GM21723 (cell line): Measurements from ENCODE around the gene NFIX.

ENCODE experiments used
- ATAC-seq: cut with Tn5 transposase; IDR thresholded peaks from one replicate; pipeline ENCODE4 v1.9.1; 2021; ENCODE audit warnings: mild to moderate bottlenecking, moderate library complexity; ENCODE audit not compliant: unreplicated experiment

The NFIX gene

DNA sequence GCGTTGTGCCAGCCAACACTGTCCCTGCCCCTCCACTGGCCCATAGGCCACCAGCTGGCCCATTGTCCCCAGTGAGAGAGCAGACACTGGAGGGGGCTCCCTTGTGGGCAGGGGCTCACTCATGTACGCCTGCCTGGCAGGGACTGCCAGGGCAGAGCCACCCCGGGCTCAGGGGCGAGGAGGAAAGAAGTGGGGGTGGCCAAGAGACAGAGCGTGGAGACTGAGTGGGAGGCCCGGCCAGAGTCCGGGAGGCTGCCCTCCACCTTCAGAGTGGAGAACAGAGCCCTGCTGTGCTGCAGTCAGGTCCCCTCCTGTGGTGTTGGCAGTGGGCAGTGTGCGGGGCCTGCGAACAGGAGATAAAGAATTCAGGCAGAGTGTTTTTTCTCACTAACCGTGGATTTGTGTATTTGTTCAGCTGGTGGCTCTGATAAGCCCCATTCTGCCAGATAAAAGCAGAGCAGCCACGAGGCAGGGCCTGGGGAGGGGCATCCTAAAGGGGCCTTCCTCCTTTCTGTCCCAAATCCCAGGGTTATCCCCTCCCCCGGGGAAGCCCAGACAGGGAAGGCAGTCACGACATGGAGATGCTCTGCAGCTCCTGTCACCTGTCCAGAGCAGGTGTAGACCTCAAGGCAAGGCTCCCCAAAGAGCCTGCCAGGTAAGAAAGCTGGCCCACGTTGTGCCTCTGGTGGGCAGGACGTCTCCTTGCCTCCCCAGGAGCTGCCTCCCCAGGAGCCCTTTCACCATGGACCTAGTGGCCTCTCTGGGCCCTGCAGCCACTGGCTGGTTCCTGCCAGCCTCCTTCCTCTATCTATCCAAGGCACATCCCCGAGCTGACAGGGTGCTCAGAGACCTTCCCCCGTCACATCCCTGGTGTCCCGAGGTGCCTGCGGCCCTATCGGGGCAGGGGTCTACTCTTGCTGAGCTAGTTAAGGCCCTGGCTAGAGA lies 74.4 kb downstream of the NFIX start:
- no peak for ATAC-seq

DNA sequence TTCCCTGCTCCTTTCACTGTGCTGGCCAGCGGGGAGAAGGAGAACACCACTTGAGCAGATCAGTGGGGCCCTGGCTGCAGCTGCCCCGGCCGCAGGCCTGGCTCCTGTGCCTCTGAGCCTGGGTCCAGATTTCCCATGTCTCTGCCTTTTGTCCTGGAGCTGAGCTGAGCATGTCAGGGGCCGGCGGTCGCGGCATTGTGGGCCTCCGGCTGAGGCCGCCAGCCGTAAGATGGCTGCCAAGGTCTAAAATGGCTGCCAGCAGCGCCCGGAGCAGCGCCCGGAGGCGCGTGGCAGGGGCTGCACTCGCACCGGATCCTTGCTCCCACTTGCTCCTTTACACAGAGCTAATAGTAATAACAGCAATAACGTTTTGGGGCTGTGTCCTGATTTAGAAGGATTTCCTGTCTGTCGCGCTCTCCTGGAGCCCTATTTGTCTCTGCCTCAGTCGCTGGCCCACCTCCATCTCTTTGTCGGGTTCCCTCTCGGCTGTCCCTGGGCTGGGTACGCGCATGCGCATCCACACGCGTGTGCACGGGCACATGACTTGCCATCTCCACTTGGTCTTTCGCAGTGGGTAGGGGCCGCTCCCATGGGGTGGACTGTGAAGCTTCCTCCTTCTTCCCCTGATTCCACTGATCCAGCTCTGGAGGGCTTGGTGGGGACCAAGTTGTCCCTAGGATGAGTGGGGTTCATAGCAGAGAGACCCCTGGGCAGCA lies 75.3 kb downstream of the NFIX start:
- no peak for ATAC-seq

DNA sequence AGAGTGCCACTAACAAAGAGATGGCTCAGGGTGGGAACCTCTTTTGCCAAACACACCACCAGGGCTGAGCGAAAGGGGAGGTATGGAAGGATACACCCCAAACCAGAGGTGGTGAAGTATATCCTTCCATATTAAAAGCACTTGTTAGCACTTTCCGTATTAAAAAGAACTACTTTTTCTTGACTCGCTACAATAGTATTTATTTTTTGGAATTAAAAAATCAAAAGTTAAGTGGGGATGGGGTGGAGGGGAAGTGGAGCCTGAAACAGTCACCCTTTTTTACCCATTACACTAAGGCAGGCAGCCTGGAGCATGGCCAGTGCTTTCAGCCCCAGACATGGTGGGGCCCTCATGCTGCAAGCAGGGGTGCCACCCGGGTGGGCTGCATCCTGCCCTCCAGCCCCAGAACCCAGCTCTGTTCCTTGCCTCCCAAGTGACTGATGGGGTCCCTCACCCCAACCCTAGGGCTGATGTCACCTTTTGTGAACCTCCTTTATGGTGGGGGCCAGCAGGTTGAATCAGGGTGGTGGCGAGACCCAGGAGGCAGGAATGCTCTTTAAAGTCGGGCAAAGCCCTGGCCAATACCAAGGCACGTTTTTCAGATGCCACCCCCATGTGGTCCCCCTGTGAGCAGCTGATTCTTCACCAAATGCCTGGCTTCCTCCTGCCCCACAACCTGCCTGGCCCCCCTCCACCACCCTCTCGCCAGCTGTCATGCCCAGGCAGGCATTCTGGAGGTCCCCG lies 76.3 kb downstream of the NFIX start:
- no peak for ATAC-seq

DNA sequence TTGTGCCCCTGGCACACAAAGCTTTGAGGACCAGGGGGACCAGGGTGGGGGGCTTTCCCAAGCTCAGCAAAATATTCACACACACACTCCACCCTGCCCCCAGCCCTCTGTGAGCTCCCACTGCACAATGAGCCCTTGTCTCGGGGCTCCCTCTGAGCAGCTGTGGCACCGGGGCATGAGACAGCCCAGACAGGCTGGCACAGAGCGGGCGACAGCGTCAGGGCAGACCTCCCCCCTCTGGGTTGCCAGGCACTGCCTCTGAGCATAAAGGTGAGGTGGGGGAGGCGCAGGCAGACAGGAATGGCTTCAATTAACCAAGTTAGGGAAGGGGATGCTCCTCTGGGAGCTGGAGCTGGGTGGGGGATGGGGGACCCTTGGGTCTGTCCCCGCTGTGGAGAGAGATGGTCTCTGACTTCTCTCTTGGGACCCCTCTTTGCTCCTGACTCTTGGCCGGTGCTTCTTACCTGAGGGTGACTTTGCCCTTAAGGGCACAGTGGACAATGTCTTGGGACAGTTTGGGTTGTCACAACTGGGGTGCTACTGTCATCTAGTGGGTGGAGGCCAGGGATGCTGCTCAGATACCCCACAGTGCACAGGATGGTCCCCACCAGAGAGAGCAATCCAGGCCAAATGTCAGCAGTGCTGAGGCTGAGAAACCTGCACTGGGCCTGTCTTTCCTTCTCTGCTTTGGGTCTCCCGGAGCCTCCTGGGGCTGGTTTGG lies 77.1 kb downstream of the NFIX start:
- no peak for ATAC-seq

DNA sequence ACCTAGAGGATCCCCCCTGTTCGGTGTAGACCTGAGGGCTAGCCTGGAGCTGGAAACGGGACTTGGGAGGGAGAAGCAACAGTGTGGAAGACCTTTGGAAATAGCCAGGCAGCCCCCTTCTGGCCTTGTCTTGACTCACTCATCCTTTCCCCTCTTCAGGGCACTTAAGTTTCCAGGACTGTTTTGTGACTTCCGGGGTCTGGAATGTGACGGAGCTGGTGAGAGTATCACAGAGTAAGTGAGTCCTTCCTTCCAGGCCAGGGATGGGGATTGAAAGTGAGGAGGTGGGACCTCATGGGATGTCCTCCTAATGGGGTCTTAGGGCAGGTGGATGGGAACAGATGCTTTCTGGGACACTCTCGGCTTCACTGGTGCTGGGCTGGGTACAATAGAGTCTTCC lies 78.0 kb downstream of the NFIX start:
- ATAC-seq: no peak

DNA sequence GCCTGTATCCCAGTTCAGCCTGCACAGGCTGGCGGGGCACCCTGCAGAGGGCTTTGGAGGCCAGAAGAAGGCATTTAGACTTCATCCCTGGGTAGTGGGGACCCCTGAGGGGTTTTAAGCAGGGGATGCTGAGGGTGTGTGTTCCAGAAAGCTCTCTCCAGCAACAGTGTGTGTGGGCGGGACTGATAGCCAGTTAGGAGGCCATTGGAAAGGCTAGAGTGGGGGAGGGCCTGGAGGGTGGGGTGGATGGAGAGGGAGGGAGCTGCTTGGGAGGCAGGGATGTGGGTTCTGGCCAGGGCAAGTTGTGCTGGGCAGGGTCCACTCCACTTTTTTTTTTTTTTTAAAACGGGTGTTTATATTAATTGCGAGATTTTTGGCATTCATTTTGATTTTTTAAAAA lies 79.1 kb downstream of the NFIX start:
- no peak for ATAC-seq

DNA sequence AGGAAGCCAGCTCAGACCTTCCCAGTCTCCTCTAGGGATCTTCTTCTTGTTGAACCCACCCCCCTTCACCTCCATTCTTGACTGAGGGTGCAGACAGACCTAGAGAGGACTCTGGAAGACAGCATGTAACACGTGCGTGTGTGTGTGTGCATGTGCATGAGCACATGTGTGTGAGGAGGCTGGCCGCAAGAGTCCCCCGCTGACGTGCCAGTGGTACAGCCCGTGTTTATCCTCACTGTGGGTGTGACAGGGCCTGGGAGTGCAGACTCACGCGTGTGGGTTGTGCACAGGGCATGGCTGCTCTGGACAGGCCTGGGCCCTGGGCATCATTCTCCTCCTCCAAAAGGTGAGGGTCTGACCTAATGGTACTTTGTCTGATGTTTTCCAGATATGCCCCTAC lies 81.0 kb downstream of the NFIX start:
- no peak for ATAC-seq

DNA sequence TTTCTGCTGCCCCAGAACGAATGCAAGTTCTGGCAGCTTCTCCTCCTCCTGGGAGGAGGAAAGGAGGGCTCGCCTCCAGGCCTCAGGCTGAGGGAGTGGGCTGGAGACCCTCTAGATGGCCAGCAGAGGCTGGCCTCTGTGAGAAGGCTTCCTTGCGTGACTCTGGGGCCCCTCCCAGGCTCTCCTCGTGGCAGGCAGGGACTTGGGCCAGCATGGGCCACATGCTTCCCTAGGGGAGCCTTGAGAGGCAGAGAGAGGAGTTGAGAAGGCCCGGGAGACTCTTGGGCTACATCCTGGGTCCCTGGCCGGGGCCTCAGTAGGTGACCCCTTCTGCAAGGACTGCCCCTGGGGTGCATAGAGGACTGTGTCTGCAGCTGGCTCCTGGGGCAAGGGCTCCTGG lies 81.5 kb downstream of the NFIX start:
- ATAC-seq: no peak

DNA sequence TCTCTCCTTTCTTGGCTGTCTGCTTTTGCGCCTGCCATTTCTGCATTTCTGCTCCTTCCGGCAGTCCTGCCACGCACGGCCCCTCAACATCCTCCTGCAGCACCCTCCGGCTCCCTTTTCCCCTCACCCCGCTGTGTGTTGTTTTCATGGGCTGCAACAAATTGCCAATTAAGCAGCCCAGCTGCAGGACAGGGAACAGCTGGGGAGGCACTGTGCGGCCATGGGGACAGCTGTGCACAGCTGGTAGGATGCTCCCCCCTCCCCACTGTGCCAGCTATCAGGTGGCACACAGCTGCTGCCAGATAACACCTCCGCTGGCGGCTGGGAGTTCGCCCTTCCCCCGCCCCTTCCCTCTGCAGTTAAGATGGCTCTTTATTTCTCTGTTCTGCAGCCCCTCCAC lies 82.0 kb downstream of the NFIX start:
- ATAC-seq: no peak

DNA sequence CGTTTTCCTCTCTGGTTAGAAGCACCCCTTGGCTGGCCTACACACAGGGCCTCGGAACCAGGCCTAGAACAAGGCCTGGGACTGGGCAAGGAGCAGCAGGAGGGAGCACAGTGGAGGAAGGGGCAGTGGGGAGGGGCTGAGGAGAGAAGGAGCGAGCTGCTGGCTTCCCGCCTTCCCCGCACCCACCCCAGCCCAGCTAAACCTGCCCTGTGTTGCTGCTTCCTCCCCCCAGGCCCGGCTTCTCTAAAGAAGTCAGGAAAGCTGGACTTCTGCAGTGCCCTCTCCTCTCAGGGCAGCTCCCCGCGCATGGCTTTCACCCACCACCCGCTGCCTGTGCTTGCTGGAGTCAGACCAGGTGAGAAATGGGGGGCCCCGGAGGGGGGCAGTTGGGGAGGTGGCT lies 83.1 kb downstream of the NFIX start:
- ATAC-seq: no peak

DNA sequence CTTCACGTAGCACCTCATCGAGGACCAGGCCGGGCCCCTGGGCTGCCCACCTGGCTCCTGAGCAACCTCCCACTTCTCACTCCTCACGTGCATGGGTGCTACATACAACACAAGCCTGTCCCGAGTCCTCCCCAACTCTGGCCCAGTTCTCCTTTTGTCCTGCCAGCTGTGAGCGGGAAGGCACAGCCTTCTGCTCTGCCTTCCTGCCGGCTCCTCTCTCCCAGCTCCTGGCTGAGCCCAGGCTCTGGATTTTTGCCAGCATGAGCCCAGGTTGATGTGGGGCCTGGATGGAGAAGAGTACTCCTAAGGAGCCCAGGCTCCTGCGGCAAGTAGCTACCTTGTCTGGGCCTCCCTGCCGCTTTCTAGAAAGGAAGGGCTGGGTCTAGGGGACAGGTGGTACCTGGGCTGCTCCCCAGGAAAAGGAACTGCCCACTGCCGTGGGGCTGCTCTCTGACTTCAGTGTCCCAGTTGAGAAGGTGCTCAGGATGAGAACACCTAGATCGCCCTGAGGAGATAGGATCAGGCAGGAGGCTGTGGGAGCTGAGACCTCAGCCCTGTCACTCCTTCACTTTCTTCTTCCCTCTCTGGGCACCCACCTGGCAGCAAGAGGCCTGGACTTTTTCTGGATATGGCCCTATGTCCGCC lies 83.7 kb downstream of the NFIX start:
- no peak for ATAC-seq

DNA sequence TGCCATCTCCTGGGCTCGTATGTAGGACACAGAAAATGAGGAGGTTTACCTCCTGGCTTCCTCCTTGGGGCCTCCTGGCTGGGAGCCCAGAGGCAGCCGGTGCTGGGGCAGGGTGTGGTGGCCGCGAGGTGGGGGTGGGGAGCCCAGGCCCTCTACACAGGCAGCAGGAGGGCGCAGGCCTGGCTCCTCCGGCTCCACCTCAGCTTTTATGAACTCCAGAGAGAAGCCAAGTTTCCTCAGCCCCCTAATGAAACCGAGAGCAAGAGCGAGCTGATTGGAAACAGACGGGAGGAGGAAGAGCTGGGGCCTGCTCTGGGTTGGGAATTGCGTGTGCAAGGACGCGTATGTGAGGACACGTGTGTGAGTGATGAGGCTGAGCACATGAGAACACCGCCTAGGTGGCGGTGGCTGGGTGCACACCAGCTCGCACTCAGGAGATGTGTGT lies 84.3 kb downstream of the NFIX start:
- ATAC-seq: no peak

DNA sequence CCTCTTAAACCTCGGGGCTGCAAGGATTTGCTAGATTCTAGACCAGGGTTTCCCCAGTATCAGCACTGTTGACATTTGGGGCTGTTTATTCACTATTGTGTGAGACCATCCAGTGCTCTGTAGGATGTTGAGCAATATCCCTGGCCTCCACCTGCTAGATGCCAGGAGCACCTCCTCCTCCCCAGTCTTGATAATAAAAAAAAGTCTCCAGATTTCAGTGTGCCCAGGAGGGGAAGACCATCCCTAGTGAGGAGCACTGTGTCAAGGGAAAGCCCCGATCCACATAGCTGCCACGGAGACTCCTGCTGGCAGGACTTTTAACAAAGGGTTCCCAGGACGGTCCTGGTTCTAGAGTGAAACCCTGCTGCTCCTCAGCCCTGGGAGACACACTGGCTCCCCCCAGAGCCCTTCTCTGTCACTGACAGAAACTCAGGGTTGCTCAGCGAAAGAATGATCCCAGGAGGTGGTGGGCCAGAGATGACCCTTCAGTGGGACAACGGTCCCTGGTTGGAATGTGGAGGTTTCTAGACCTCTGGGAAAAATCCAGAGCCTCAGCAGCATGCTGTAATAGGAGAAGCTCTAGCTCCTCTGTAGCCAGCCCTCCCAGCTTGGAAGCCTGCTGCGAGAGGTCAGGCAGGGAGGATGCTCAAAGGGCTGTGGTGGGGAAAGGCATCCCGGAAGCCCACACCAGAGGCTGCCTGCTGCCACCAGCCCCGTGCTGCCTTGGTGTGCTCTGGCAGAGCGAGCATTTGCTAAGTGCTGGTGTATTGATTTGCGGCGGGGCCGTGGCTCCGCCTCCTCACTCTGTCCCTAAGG lies 87.1 kb downstream of the NFIX start:
- ATAC-seq: no peak

DNA sequence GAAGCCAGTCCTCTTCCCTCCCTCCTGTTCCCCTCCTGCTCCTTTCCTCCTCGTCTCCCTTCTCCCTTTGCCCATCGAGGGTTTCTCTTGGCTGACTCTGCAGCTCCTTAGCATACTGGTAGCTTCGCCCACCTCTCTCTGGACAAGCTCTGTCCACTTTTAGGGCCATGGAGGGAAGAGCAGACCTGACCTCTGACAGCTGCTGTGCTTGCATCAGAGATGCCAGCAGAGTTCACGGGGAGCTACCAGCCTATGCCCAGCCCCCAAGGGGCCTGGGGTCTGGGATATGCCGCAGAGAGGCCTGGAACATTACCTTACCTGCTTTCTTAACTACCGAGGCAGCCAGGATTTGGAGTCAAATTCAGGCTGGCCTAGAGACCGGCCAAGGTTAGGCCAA lies 87.7 kb downstream of the NFIX start:
- ATAC-seq: no peak

DNA sequence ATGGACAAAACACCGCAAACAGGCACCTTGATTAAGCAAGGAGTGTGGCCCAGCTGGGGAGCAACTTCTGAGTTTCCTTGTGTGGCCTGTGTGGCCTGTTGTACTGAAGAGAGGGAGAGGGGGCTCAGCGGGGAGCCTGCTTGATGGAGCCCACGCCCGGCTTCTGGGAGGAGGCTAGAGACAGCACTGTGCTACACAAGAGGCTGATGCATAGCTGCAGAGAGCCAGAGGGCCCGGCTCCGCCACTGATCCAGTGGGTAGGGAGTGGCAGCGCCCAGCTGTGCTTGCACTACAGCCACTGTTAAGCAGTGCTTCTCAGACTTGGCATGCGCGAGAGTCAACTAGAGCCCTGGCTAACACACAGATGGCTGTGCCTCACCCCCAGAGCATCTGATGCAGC lies 88.4 kb downstream of the NFIX start:
- ATAC-seq: no peak

DNA sequence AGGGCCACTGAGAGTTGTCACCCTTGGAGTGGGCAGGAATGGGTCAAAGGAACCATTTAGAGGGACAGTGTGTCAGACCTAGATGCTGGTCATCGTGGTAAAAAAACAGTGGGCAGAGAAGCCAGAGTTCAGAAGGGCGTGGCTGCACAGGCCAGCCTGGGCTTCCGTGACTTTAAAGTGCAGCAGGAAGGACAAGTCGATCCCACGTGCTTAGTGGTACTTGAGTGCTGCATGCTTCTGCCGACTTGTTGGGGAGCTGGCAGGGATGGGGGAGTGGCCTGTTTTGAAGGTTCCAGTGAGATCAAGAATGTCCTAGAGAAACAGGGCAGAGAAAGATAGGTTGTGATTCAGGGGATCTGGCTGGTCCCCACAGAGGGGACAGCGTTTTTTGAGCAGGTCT lies 90.4 kb downstream of the NFIX start:
- ATAC-seq: no peak

DNA sequence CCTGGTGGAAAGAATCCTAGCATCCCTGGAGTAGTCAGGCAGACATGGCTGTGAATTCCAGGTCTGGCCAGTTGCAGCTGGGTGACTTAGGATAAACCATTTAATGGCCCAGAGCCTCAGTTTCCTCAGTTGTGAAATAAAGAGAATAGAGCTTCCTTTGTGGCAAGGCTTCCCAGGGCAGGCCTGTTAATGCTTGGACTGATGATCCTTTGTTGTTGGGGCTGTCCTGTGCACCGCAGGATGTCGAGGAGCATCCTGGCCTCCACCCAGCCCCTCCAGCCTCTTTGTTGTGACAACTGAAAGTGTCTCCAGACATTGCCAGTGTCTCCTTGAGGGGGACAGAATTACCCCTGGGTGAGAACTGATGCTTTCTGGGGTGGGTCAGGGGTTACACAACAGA lies 91.1 kb downstream of the NFIX start:
- ATAC-seq: no peak

DNA sequence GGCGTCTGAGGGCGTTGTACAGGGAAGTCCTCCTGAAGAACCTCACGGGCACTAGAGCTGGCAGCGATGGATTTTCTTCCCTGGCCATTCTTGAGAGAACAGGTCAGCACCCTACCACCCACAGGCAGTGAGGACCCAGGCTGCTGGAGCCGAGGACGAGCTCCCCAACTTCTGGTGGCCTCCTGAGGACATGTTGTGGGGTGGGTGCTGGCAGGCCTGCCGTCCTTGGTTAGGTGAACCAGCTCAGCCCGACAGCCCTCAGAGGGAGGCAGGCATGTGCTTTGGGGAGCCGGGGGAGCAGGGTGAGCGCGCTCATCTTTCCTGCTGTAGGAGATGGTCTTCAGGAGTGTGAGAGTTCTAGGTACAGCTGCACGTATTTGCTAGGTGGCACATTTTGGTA lies 92.0 kb downstream of the NFIX start:
- no peak for ATAC-seq

DNA sequence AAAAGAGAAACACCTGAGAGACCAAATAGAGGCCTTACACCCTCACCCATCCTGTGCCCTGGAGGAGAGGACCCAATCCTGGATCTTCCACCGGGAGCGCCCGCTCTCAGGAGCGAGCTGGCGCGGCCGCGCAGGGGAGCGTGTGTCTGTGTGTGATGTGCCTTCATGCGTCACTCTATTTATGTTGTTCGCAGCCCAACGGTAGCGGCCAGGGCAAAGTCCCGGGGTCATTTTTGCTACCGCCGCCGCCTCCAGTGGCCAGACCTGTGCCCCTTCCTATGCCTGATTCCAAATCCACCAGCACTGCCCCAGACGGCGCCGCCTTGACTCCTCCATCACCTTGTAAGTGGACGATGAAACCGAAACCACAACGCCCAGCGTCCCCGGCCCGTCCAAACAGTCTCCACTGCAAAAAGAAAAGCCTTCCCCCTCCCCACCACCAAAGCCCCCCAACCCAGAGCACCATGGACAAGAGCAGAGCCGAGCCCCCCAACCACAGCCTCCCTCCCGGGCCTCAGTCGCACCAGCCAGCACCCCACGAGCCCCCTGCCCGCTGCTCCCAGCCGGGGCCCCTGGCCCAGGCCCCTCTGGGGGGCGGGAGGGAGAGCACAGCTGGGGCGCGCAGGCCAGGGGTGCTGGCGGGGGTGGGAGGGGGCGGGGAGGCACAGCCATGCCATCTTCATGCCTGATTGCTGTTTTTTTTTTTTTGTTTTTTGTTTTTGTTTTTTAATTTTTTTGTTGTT lies 92.7 kb downstream of the NFIX start:
- ATAC-seq: no peak
